Epithelial cell of esophagus (primary cell): ENCODE results near the gene RFX5.
A peak's percentile ranks its signal among the peaks of the same experiment; 100 is the strongest.

Experiments
- DNase-seq: peaks from one replicate; pipeline ENCODE4 v3.0.0; 2010; ENCODE audit warnings: low read depth
- H3K4me3 ChIP-seq: 2 replicates; pipeline ENCODE4 v1.5.1; 2011; ENCODE audit warnings: mild to moderate bottlenecking, low read length, control low read depth
- CTCF ChIP-seq: IDR thresholded peaks from 2 replicates; pipeline ENCODE4 v1.5.1; 2011; ENCODE audit warnings: low read depth, mild to moderate bottlenecking, low read length, control low read depth, inconsistent platforms; ENCODE audit not compliant: insufficient read depth; ENCODE audit errors: missing control alignments

Gene RFX5

DNA sequence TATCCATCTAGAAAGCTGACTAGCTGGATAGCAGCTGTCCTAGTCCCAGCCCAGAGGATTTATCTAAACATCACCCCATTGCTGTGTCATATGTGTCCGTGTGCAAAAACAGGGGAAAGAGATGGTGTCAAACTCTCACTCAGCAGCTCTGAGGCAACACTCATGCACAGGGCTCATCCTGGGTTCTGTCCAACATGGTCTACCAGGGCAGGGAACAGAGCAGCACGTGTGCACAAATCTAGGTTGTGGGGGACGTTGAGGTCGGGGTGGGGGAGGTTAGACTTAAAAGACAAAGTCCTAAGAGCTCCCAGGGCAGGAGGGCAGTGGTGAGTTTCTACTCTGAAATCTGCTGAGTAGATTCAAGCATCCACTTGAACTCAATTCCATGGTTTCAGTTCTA is 36.0 kb downstream of the RFX5 start:
- DNase-seq = no peak
- TF ChIP-seq CTCF = no peak
- H3K4me3 ChIP-seq = no peak overlapping the region

GRCh38 chr1:151309811-151310323 is 37.2 kb downstream of the RFX5 start:
- TF ChIP-seq CTCF = no peak
- no peak for DNase-seq

DNA sequence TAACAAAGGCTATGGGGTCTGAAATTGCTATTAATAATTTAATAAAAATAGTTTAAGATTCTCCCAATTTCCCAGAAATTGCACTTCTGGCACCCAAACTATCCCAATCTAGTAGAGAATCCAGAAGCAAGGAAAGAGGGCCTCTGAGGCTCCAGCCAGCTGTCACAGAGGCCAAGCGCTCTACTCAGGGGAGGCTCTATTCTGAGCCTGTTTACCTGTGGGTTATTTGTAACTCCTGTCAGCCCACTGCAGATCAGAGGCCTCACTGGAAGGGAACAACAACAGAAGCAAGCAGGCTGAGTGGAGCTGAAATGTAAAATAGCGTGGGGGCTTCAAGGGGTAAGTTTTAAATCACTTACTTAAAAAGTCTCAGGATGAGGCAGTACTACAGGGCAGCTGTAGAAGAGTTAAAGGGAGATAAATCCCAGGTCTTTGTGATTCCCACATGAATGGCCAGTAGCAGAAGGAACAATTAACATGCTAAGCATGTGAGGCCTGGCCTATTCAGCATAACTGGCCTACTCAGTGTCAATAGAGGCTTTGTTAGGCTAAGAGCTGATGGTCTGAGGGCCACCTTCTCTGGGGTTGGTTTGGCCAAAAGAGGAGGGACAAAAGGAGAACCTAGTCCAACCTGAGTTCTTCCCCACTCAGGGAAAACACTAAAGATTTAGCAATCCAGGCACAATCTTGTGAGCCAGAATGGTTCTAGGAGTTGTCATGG is 52.1 kb downstream of the RFX5 start:
- no peak for TF ChIP-seq CTCF
- no peak for DNase-seq
- no peak overlapping the region for H3K4me3 ChIP-seq

More at GRCh38 chr1:151309811-151310323, 37.2 kb downstream of the RFX5 start:
- H3K4me3 ChIP-seq = no peak overlapping the region

- DNase-seq = no peak
- no peak for TF ChIP-seq CTCF
- H3K4me3 ChIP-seq = no peak overlapping the region
These were observed 54.0 kb downstream of the RFX5 start for GRCh38 chr1:151293093-151293492.

DNA sequence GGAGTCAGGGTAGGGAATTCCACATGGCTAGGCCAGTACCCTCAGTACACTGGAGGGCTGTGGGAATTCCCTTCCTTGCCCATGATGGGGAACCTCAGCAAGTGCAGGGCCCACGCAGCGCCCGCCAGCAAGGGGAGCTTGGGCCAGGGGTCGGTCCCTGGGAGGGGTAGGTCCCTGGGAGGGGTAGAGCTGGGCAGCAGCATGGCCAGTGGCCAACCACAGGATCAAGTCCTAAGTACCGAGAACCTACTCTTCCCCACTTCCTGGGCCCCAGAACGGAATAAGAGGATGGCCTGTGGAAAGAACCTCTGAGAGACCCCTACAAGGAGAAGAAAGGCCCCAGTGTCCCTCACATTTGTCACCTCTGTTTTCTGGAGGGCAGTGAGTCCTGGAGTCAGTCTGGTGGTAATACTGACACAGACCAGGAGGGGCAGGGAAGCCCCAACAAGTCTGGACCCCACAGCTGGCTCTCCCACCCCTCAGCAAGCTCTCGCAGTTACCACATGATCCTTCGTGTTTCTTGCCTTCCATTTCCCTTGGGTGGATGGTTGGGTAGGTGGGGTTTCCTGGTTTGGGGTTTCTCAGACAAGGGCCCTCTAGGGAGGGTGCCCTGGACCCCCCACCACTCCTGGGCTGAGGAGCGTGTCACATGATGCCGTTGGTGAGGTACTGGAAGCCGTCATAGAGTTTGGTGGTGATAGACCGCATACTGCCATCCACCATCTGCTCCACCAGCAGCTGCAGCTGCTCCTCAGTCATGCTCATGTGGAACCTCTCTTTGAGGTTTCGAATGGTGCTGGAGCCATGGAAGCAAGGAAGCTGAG is 54.6 kb downstream of the RFX5 start:
- DNase-seq = no peak
- TF ChIP-seq CTCF = peak; percentile 10
- no peak overlapping the region for H3K4me3 ChIP-seq

- no peak for TF ChIP-seq CTCF
- DNase-seq = no peak
- no peak overlapping the region for H3K4me3 ChIP-seq
These were observed 56.2 kb downstream of the RFX5 start for GRCh38 chr1:151290709-151291303.
